Measurements from ENCODE around the gene KIF6.
"Not testable (repeated sequence)": the region's sequence is repeated elsewhere in the genome, so short reads cannot be mapped to it uniquely, and the experiment has no call there.

The KIF6 gene

DNA sequence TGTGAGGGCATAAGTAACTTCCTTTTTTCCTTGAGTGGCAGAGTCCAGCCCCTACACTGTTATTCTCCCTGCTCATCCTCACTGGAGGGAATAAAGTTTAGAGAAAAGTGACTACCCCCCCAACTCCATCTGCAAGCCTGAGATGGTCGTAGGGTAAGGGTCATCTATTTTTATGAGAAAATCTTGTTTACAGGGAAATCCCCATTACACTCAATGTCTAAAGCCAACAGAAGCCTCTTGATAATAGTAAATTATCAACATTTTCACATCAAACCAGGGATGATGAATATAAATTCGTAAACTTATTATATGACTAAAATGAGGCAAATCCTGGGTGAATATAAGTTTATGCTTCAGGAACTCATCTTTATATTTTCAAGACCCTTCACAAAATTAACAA, 228.8 kb downstream of the KIF6 start:
- DNase-seq: no peak

DNA sequence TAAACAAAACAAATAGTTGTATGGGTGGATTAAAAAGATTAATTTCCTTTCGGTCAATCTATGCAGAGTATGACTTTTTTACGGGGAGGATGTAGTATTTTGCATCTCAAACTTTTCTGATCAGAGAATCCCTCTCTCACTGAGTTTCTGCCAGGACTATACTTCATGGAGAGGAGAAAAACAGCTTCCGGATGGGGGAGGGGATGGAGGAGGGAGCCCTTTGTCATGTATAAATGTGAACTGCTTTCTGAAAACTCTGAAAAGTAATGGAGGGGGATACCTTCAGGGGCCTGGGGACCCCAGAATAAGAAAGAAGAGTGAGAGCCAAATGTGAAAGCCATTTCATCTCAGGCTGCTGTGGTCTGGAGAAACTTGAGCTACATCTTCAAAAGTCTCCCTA, 229.6 kb downstream of the KIF6 start:
- no peak for DNase-seq

DNA sequence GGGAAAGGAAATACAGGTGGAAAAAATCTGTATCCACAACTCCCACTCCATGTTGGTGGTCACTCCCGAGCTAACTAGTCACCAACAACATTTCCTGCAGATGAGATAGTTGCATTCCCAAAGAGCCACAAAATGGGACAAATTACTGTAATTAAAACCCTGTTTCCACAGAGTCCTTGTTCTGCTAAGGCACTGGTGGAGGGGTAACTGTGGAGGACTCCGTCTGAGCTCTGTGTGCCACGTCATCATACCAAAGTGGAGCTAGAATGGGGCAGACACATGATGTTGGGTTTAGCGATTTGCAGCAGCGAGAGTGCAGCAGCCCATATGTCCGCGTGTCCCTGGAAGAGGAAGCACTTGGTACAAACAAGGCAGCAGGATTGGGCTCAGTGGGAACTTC, 230.2 kb downstream of the KIF6 start:
- no peak for DNase-seq

DNA sequence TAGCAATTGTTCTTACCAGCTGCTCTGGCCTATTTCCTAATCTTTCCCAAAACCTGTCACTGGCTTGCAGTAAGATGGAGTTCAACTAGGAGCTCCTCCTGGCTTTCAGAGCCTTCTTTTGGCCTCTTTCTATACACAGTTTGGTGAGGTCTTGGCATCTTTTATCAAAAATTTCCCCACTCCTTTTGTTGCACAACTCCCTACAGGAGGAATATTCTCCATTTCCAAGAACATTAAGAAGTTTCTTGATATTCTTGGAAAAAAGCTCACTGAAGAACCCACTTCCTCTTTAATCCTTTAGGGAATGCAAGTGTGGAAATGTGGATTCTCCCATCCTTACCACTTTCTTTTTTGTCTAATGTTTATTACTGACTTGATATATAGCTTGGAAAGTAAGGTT, 231.4 kb downstream of the KIF6 start:
- DNase-seq: no peak

DNA sequence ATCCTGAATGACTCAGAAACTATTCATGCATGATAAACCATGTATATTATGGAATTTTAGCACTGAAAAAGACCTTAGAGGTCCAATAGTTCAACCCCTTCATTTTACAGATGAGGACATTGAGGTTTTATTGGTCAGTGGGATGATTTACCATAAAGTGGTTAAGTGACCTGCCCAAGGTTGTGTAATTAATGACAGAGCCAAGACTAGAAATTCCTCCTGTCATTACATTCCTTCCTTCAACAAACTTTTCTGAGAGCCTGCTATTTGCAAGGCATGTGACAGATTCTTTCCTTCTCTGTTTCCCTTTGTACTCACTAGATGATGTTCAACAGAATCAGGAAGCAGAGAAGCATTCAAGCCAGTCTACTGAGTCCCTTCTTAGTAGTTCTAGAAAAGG, 232.0 kb downstream of the KIF6 start:
- peak; percentile 56 for DNase-seq

DNA sequence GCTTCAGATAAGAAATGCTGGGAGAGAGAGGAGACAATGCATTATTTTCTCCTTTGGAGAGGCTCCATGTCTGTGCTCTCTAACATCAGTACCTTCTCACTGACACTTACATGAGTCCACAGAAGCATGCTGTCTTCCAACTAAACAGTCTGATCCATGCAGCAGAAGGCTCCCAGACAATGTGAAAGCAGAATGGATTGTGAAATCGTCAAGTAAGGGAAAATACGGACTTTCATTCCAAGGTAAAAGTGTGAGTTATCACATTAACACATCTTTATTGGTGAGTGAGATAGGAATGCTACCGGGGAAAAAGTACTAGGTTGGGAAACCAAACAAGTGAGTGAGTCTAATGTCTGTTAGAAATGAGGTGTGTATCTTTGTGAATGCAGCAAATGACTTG, 235.1 kb downstream of the KIF6 start:
- DNase-seq: no peak

DNA sequence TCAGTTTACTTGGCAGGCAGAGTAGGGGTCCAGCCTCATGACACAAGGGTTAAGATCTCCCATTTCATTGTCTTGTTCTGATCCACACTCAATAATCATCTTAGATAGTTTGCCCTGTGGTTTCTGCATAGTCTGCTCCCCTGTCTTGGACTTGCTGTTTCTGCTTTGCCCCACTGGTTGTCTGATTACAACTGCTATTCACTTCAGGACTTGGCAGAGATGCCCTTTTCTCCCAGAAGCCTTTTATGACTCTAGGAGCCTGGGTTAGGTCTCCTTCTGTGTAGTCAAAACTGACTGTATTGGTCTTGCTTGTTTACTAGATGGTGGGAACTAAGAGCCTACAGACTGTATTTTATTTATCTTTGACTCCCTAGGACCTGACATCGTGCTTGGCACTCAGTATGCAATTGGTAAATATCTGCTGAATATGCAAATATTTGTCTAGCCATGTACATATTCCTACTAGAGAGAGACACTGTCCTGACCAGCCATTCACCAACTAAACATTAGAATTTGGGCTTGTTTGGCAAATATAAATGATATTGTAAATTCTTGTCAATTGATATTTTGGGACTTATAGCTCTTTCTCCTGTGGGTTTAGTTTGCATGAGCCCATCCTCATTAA, 236.8 kb downstream of the KIF6 start:
- no peak for DNase-seq

DNA sequence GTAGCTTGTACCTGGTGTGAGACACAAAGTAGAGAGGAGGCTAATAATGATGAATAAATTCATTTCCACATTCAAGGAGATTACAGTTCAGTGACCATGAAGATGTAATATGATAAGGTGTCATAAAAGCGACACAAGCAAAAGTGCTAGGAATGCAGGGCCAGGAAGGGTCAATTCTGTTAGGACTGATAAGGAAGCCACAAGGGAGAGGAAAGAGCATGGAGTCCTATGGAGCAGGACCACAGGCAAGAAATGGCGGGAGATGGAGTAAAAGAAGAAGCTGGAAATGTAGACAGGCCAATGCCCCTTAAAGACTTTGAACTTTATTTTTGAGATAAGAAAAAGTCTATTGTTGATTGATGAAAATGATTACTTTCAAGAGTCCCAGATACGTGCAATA, 240.9 kb downstream of the KIF6 start:
- no peak for DNase-seq

DNA sequence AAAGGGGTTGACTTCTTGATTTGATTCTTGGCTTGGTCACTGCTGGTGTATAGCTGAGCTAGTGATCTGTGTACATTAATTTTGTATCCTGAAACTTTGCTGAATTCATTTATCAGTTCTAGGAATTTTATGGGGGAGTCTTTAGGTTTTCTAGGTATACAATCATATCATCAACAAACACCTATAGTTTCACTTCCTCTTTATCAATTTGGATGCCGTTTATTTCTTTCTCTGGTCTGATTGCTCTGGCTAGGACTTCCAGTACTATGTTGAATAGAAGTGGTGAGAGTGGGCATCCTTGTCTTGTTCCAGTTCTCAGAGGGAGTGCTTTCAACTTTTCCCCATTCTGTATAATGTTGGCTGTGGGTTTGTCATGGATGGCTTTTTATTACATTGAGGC, 245.4 kb downstream of the KIF6 start:
- DNase-seq: not testable (repeated sequence)

DNA sequence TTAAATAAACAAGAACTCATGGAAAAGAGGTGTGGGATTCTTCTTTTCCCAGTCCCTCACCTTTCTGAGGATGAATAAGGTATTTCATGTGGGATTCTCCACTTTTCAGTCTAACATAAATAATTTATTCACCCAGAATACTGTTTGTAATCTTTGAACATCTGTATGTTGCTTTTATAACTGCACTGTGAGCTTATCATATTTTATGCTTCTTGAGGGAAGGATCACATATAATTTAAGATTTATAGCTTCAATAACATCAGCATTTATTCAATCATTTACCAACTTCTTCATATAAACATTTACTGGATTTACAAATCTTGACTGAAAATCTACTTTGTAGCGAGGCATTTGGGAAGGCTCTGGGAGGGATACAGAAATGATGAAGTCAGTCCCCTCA, 248.5 kb downstream of the KIF6 start:
- DNase-seq: no peak

DNA sequence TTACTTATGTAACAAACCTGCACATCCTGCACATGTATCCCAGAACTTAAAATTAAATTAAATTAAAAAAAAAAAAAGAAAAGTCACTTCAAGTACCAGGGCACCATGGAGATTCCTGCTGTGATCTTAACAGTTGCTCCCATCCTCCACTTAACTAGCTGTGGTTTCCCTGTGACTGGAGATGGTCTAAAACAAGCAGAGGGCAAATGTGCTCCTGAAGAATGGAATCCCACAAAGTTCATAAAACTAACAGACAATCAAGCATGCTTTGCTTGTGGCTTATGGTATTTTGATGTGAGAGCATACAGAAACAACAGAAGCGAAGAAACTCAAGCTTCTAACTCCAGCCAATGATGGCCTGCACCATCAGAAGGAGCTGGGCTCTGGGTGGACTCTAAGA, 249.1 kb downstream of the KIF6 start:
- DNase-seq: peak; percentile 55

DNA sequence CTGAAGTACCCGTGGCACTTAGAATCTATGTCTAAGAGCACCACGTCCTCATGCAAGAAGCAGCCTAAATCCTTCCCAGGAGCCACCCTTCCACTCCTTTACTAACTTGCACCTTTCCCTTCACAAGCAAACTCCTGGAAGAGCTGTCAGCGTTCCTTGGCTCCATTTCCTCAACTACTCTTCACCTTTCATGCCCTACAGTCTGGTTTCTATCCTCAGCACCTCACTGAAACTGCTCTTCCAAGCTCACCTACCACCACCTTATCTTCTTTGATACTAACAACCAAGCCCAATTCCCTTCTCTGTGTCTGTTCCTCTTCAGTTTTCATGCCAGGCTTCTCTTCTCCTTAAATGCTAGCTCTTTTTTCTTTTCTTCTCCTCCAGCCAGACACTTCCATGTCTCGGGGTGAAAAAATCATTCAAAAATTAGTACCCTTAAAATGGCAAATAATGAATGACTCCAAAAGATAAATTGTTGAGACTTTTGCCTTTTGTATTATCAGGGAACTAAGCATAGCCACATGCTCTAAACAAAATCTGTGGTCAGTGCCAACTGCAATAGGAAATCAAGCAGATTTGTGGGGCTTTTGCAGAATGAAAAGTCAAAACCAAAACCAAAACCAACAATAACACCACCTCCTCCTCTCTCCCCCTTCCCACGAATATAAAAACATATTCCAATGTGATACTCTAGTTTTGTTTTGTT, 253.1 kb downstream of the KIF6 start:
- DNase-seq: no peak

DNA sequence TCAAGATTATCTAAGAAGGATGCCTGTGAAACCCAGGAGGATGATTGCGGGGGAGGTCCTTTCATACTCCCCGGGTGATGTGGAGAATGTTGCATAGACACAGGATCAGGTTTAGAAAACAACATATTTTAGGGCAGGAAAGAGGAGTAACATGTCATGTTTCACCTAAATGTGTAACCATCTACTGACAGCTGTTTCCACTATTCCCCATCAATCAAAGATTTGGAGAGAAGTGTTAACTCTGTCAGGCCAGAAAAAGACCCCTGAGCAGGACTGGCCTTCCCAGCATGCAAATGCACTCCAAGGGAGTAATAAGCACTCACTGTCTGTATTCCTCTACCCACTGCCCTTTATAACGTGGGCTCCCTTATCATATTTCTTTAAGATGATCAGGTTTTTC, 254.7 kb downstream of the KIF6 start:
- DNase-seq: no peak

DNA sequence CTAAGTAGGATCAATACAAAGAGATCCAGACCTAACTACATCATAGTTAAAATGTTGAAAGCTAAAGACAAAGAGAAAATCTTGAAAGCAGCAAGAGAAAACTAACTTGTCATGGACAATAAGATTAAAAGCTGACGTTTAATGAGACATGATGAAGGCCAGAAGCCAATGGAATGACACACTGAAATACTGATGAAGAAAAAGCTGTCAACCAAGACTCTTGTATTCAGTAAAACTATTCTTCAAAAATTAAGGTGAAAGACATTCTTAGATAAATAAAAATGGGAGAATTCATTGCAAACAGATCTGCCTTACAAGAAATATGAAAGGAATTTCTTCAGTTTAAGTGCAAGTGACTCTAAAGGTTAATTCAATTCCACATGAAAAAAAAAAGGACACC, 256.8 kb downstream of the KIF6 start:
- DNase-seq: no peak

DNA sequence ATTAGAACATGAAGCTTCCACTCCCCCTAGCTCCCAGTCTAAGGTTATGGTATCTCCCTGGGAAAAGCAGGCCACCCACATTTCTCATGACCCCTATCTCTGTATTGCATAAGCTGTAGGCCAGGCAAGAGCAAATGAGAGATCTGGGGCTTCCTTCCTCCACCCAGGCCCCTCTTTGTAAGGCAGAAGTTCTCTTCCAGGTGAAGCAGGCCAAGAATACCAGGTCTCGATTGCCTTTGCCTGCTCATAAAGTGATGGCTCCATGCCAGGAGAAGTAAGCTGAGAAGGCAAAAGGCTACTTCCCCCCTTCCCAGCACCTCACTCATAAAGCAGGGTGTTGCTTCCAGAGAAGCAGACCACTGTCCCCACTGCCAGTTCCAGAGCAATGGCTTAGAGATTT, 258.6 kb downstream of the KIF6 start:
- no peak for DNase-seq

DNA sequence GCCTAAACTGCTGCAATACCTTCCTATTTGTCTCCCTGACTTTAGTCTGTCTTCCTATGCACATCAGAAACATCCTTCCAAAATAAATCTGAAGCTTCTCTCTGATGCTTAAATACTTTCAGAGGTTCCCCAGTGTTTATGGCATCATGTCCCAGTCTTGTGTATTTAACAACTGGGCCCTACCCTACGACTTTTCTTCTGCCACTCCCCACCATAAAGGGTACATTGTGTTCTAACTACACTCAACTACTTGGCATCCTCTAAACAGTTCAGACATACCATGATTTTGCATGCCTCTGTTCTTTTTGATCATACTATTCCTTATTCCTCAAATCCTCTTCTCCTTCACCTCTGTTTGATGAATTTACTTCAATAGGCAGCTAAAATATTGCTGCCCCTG, 259.7 kb downstream of the KIF6 start:
- DNase-seq: no peak

DNA sequence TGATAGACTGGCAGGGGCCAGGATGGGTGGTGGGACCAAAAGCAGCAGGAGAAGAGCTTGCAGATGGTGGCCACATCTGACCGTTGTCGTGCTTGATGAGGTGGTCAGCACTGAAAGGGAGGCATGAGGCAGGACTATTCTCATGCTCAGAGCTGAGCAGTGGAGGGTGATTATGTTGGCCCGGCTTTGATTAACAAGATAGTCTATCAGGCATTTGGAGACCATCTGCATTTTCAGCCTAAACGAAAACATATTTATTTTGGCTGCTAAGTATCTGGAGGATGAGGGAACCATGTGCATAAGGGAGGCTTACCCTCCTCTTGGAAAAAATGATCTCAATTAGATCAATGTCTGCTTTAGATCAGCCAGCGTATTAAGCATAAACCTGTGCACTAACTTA, 261.1 kb downstream of the KIF6 start:
- no peak for DNase-seq

DNA sequence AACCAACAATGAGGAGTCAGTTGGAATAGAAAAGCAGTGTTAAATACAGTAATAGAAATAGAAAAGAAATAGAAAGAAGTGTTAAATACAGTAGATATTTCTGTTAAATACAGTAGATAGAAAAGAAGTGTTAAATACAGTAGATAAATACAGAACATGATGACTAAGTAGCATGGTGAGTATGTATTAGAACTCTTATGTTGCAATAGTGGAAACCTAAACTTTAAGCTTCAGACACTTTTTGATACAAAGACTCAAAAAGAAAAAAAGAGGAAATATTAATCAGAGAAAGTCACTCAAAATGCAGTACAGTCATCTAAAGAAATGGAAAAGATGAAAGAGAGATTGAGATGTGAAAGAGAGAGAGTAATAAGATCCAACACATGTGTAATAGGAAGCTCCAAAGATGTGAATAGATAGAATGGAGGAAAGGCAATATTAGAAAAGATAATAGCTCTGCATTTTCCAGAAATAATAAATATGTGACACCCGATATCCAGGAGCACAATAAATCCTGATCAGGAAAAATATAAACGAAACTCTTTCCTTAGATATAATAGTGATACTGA, 271.2 kb downstream of the KIF6 start:
- no peak for DNase-seq

DNA sequence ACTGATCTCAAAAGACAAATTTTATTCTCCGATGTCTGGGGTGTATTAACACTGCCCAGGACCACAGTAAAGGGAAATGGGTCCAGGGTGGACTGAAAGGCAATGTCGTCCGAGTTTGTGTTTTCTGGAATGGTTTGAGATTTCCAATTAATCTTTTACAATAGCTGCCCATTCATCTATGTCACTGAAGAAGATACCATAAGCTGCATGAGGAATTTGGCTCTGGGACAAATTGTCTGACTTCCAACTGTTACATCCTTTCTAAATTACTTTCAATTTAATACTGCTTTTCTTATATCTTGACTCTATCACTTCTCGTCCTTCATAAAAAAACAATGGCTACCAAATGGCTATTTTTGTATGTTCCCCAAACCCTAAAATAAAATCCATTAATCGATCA, 272.0 kb downstream of the KIF6 start:
- DNase-seq: peak; percentile 67

DNA sequence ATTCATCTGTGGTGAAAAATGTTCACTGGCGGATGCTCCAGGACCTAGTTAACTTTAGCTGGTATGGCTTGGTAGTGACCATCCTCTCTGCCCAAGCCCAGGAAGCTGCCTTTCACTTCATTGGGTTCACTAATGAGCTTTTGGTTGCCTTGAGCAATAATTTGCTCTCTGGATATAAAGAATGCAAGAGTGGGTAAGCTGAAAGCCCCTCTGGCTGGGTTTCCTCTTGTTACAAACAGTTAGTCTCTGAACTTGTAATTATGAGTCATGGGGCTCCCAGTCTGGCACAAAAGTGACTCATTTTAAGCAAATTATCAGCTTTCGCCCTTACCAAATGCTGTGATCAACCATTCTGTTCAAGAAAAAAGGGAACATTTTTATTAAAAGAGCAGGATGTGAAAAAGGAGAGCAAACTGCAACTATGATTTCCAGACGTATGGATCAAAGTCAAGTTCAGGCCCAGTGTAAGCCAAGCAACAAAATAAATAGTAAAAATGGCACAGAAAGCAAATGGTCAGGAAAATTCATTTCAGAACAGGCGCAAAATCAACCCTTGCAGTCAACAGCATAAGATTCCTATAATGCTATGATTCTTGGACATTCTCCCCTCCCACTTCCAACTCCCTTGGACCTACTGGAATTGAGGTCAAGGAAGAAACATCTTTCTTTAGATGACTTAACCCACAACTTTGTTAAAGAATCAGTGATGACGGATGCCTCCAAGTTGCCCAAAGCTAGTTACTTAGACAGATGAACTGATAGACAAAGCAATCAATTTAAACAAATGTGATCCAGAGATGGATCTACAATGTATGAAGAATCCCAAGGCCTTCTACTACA, 272.7 kb downstream of the KIF6 start:
- DNase-seq: peak; percentile 81

DNA sequence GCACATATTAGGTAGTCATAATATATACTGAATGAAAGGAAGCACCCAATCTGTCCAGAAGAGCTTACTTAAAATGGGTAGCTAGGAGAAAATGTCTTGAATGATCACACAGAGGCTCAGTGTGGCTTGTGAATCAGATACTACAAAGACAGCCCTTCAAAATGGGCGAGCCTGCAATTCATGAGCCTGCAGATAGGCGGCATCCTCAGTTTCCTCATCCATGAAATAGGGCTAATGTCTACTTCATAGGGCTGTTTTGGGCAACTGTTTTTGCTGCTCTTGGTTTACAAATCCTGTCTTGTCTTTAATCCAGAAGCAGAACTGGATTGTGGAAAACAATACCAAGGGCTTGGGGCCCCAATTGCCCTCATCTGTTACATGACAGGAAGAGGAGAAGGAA, 273.4 kb downstream of the KIF6 start:
- no peak for DNase-seq

DNA sequence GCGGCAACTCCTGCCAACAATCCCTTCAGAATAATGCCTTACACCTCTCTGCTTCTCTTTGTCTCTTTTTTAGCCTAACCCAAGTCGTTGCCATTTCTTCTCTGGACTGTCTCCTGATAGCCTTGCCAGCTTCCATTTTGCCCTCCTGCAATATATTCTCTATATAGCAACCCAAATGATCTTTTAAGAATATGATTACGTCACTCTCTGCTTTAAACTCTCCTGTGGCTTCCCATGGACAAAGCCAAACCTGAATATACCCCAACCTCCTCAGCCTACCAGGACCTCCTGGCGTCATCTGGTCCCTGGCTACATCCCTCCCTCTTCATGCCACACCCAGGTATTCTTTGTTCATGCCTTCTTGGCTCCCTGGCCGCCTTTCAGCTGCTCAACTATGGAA, 276.2 kb downstream of the KIF6 start:
- no peak for DNase-seq

DNA sequence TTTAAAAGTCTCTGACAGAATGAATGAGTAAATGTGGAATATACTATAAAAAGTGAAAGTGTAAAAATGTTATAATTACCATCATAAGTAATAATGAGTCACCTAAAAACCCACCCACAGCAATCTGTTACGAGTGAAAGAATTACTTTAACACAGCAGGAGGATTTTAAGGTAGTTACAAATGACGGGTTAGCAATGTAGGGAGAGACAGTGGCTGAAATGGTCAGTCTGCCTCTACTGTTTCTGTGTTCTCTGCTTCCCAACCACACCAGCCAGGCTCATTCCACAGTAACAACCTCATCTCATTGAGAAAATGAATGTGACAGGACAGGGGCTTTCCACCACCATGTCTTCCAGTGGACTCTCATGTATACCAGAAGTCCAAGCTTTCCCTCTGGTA, 278.3 kb downstream of the KIF6 start:
- DNase-seq: peak; percentile 40

DNA sequence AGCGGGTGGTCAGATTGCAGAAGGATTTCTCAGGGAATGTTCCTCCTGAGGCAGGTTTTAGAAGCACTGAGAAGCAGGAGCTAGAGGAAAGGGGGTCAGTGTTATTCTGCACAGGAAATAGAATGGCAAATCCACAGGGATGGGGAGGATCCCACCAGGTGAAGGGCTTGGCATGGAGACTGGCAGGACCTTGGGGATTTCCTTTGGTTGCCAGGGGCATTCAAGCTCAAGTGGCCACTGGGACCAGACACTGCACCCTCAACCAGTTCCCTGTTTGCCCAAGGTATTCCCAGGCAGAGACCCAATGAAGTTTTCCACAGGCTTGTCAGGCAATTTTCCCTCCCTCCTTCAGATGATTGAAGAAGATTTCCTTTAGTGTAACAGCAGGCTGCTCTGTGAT, 279.5 kb downstream of the KIF6 start:
- no peak for DNase-seq

All from fibroblast of skin of back (primary cell).